ENCODE results near the gene EEA1.
"Not testable (repeated sequence)": the region's sequence is repeated elsewhere in the genome, so short reads cannot be mapped to it uniquely, and the experiment has no call there.

The EEA1 gene

GRCh38 chr12:92928962-92929915 is at the start of gene EEA1:
EEA1 (minus strand) TSS chr12:92929295; CDS start chr12:92929066, 229 bp downstream.
- in situ Hi-C loops (cut with MboI; ENCODE audit: low pct_unique_long_range_greater_than_20kb, low sequenced_read_pairs): no loop called here
- DNase-seq: peak; percentile 96

DNA sequence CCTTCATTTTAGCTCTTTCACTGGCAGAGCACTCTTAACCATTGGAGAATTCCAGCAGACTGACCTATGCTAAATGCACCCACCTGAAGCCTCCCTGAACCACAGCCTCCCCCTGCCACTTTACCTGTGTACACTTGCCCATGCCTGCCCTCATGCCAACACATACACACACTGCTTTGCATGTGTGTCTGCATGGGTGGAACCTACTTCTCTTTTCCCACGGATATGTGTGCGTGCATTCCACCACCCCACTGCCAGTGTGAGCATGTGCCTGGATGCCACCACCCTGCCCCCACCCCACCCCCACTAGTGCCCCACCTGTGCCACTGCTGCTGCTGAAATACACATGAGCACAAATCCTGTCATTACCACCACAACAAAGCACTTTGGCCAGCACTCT is 49.5 kb upstream of the EEA1 start:
- in situ Hi-C loops (cut with MboI; ENCODE audit: low pct_unique_long_range_greater_than_20kb, low sequenced_read_pairs): no loop called here
- DNase-seq: no peak

- DNase-seq: no peak
- in situ Hi-C loops (cut with MboI; ENCODE audit: low pct_unique_long_range_greater_than_20kb, low sequenced_read_pairs): no loop called here
These were observed 48.2 kb upstream of the EEA1 start for GRCh38 chr12:92977326-92977725.

- in situ Hi-C loops (cut with MboI; ENCODE audit: low pct_unique_long_range_greater_than_20kb, low sequenced_read_pairs): no loop called here
- DNase-seq: no peak
These were observed 45.7 kb upstream of the EEA1 start for GRCh38 chr12:92974759-92975158.

- DNase-seq: peak; percentile 56
- in situ Hi-C loops (cut with MboI; ENCODE audit: low pct_unique_long_range_greater_than_20kb, low sequenced_read_pairs): no loop called here
These were observed 44.5 kb upstream of the EEA1 start for GRCh38 chr12:92973614-92974013.

GRCh38 chr12:92971859-92972524 is 42.9 kb upstream of the EEA1 start:
- no peak for DNase-seq
- in situ Hi-C loops (cut with MboI; ENCODE audit: low pct_unique_long_range_greater_than_20kb, low sequenced_read_pairs): no loop called here

DNA sequence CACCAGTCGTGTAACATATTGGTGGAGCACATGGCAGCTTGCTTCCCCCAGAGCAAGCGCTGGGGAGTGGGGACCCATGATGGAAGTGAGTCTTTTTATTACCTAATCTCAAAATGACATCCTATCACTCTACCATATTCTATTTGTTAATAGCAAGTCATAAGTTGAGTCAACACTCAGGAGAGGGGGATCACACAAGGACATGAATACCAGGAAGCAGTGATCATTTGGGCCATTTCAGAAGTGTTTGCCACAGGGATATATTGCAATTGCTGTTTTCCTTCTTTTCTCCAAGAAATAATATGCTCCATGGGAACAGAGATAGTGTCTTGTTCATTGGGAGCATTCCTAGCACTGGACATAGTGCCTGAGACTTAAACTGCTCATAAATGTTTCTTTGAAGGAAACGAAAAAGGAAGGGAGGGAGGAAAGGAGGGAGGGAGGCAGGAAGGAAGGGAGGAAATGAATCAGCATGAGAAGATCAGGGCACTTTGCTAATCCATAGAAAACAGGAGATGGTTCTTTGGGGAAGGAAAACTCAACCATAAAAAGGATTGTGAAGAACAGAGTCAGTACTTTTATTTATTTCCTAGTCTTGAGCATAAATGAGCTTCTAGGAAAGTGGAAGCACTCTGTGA is 39.2 kb upstream of the EEA1 start:
- in situ Hi-C loops (cut with MboI; ENCODE audit: low pct_unique_long_range_greater_than_20kb, low sequenced_read_pairs): no loop called here
- DNase-seq: no peak

DNA sequence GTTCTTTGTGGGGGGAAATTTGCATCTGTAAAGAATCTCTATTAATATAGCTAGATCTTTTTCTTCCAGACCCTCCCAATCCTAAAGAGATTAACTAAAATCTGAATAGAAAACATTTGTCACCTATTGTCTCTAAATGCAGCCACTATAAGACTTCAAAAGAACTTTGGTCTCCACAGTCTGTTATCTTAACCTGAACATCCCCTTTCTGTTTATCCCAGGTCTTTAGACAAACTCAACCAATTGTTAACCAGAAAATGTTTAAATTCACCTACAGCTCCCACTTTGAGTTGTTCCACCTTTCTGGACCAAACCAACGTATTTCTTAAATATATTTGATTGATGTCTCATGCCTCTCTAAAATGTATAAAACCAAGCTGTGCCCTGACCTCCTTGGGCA is 35.3 kb upstream of the EEA1 start:
- in situ Hi-C loops (cut with MboI; ENCODE audit: low pct_unique_long_range_greater_than_20kb, low sequenced_read_pairs); DNase-seq: not testable (repeated sequence)

DNA sequence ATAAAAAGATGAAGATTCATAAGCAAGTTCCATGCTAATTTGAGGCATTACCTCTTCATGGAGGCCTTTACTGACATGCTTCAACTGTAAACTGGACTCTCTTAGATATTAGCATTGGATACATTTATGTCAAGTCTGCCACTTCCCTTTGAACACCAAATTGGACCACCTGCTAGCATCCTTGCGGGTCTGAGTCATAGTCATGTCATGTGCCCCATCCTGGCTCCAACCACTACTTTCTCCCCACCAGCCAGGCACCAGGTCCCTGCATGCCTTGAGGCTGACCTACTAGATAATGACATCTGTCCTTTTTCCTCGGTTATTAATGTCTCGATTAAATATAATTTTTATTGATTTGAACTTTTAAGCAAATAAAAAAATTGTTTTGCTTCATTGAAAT is 32.9 kb upstream of the EEA1 start:
- in situ Hi-C loops (cut with MboI; ENCODE audit: low pct_unique_long_range_greater_than_20kb, low sequenced_read_pairs): no loop called here
- DNase-seq: no peak

- no peak for DNase-seq
- in situ Hi-C loops (cut with MboI; ENCODE audit: low pct_unique_long_range_greater_than_20kb, low sequenced_read_pairs): no loop called here
These were observed 27.0 kb upstream of the EEA1 start for GRCh38 chr12:92955997-92956663.

GRCh38 chr12:92953747-92954146 is 24.7 kb upstream of the EEA1 start:
- in situ Hi-C loops (cut with MboI; ENCODE audit: low pct_unique_long_range_greater_than_20kb, low sequenced_read_pairs): no loop called here

GRCh38 chr12:92952394-92952793 is 23.3 kb upstream of the EEA1 start:
- DNase-seq: no peak
- in situ Hi-C loops (cut with MboI; ENCODE audit: low pct_unique_long_range_greater_than_20kb, low sequenced_read_pairs): no loop called here

More at GRCh38 chr12:92953747-92954146, 24.7 kb upstream of the EEA1 start:
- DNase-seq: peak; percentile 25

- DNase-seq: no peak
- in situ Hi-C loops (cut with MboI; ENCODE audit: low pct_unique_long_range_greater_than_20kb, low sequenced_read_pairs): no loop called here
These were observed 21.9 kb upstream of the EEA1 start for GRCh38 chr12:92951006-92951405.

DNA sequence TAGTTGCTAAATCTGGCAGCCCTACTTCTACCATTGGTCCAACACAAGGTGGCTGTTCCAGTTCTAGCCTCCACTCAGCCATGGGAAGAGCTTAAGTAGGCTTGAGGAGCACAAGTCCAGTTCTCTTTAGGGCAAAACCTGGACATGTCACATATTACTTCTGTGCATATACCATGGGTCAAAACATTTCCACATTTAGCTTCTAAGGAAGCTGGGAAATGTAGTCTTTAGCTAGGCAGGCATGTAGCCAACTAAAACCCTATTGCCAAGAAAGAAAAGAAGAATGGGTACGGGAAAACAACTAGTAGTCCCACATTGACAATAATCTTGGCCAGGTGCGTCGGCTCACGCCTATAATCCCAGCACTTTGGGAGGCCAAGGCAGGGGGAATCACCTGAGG is 20.9 kb upstream of the EEA1 start:
- in situ Hi-C loops (cut with MboI; ENCODE audit: low pct_unique_long_range_greater_than_20kb, low sequenced_read_pairs): no loop called here
- DNase-seq: no peak

DNA sequence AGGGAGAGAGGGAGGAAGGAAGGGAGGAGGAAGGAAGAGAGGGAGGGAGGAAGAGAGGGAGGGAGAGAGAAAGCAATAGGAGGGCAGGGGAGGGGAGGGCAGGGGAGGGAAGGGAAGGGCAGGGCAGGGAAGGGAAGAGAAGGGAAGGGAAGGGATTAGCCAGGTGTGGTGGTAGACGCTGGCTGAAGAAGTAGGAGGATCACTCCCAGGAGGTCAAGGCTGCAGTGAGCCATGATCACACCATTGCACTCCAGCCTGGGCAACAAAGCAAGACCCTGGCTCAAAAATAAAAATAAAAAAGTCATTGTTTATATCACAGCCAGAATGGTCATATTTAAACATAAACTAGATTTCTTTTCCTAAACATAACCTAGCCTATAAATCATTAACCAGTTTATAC is 20.4 kb upstream of the EEA1 start:
- DNase-seq: no peak
- in situ Hi-C loops (cut with MboI; ENCODE audit: low pct_unique_long_range_greater_than_20kb, low sequenced_read_pairs): no loop called here

- DNase-seq: no peak
- in situ Hi-C loops (cut with MboI; ENCODE audit: low pct_unique_long_range_greater_than_20kb, low sequenced_read_pairs): no loop called here
These were observed 18.6 kb upstream of the EEA1 start for GRCh38 chr12:92947589-92948215.

- DNase-seq: no peak
- in situ Hi-C loops (cut with MboI; ENCODE audit: low pct_unique_long_range_greater_than_20kb, low sequenced_read_pairs): no loop called here
These were observed 16.6 kb upstream of the EEA1 start for GRCh38 chr12:92945659-92946220.

- in situ Hi-C loops (cut with MboI; ENCODE audit: low pct_unique_long_range_greater_than_20kb, low sequenced_read_pairs): no loop called here
- DNase-seq: no peak
These were observed 14.6 kb upstream of the EEA1 start for GRCh38 chr12:92943482-92944250.
